Endothelial cell of umbilical vein (primary cell): ENCODE results near the gene KCNQ5. TPM values are rescaled to one million over a fixed set of nuclear protein-coding genes. Genes with fewer than 3 reads are reported as not detected.

Experiments
- BruUV-seq: library from RNA; stranded (reverse); fragments of 400-500 nt; replicated peaks from 2 replicates; lab custom pipeline; 2021; lab: Mats Ljungman, UMichigan
- CTCF ChIA-PET: fragments of 300-600, 350-600 bp; sonication (Branson Sonifier 250); formaldehyde crosslinking; loops from one replicate; lab custom pipeline; 2021; ENCODE audit warnings: antibody characterized with exemption, inconsistent platforms; lab: Charles Lee
- POLR2A ChIA-PET: fragments of 300-600, 350-600 bp; sonication (Branson Sonifier 250); formaldehyde crosslinking; loops from one replicate; lab custom pipeline; 2021; ENCODE audit warnings: antibody characterized with exemption, inconsistent platforms; lab: Charles Lee
- DNase-seq: peaks from one replicate; pipeline ENCODE4 v3.0.0-alpha.2; 2011; ENCODE audit warnings: low read depth, low spot score
- FAIRE-seq: peaks from 2 replicates; lab custom pipeline; 2011; peaks lifted over from hg19 to GRCh38; lab: Jason Lieb, UNC
- H2AFZ ChIP-seq: 2 replicates; pipeline ENCODE4 v1.6.0; 2012; ENCODE audit warnings: low read depth, low read length, control low read depth, inconsistent platforms
- H3K27ac ChIP-seq: 2 replicates; pipeline ENCODE4 v1.5.1; 2011; ENCODE audit warnings: low read depth, mild to moderate bottlenecking, control low read depth, low read length, moderate library complexity; ENCODE audit not compliant: insufficient read depth
- H3K27me3 ChIP-seq, 2 experiments: 2 replicates each; pipeline versions ENCODE4 v1.6.0 to v1.6.1; 2011; ENCODE audit warnings: low read length in 2 of 2, mixed read lengths in 1 of 2; ENCODE audit not compliant: control insufficient read depth in 2 of 2, insufficient read depth in 2 of 2
- H3K36me3 ChIP-seq, 2 experiments: 2 replicates in 1 of 2; 3 replicates in 1 of 2; pipeline ENCODE4 v1.5.1; 2011; ENCODE audit warnings: low read length in 2 of 2, mild to moderate bottlenecking in 1 of 2, moderate library complexity in 1 of 2; ENCODE audit not compliant: control insufficient read depth in 2 of 2, insufficient read depth in 2 of 2; ENCODE audit errors: extremely low read depth in 1 of 2
- H3K4me1 ChIP-seq: 3 replicates; pipeline ENCODE4 v1.5.1; 2011; ENCODE audit warnings: mild to moderate bottlenecking, low read length; ENCODE audit not compliant: control insufficient read depth, insufficient read depth; ENCODE audit errors: extremely low read depth
- H3K4me2 ChIP-seq: 2 replicates; pipeline ENCODE4 v1.6.1; 2011; ENCODE audit warnings: low read length, control low read depth, mixed read lengths; ENCODE audit not compliant: insufficient read depth
- H3K4me3 ChIP-seq, 3 experiments: fragments of 200-600 bp in 1 of 3; sonication (generic), shearing (Covaris generic) in 1 of 3; replicated peaks in 1 of 3; 2 replicates each; pipeline ENCODE4 v1.5.1; 2011 to 2016; ENCODE audit warnings: control low read depth in 3 of 3, low read length in 3 of 3, mild to moderate bottlenecking in 2 of 3, inconsistent platforms in 1 of 3, low read depth in 1 of 3, moderate library complexity in 1 of 3; ENCODE audit not compliant: insufficient read depth in 1 of 3
- H3K79me2 ChIP-seq: 2 replicates; pipeline ENCODE4 v1.6.0; 2012; ENCODE audit warnings: low read length, inconsistent platforms; ENCODE audit not compliant: control insufficient read depth, insufficient read depth
- H3K9ac ChIP-seq: replicated peaks from 2 replicates; pipeline ENCODE3; 2011; ENCODE audit warnings: low read length, control low read depth; ENCODE audit not compliant: insufficient read depth; ENCODE audit errors: extremely low read depth
- H3K9me1 ChIP-seq: replicated peaks from 3 replicates; pipeline ENCODE4 v1.6.0; 2011; ENCODE audit warnings: mild to moderate bottlenecking, low read length; ENCODE audit not compliant: control insufficient read depth, insufficient read depth; ENCODE audit errors: extremely low read depth
- H3K9me3 ChIP-seq: replicated peaks from 2 replicates; pipeline ENCODE4 v1.5.1; 2012; ENCODE audit warnings: low read length, inconsistent platforms; ENCODE audit not compliant: control insufficient read depth, insufficient read depth
- H4K20me1 ChIP-seq: replicated peaks from 2 replicates; pipeline ENCODE3; 2011; ENCODE audit warnings: mild to moderate bottlenecking, low read length; ENCODE audit not compliant: control insufficient read depth, insufficient read depth; ENCODE audit errors: extremely low read depth
- EZH2 ChIP-seq: IDR thresholded peaks from 2 replicates; pipeline ENCODE4 v1.6.1; 2012; ENCODE audit warnings: borderline replicate concordance, low read depth, mild to moderate bottlenecking, moderate library complexity, low read length, inconsistent platforms; ENCODE audit not compliant: severe bottlenecking
- FOS ChIP-seq: IDR thresholded peaks from 2 replicates; pipeline ENCODE4 v1.6.1; 2011; ENCODE audit warnings: mild to moderate bottlenecking, low read length, moderate library complexity, borderline replicate concordance; ENCODE audit not compliant: insufficient read depth
- GATA2 ChIP-seq: IDR thresholded peaks from 2 replicates; pipeline ENCODE4 v1.7.0; 2011; ENCODE audit warnings: low read depth, mild to moderate bottlenecking, moderate library complexity, mixed read lengths, low read length; ENCODE audit not compliant: insufficient read length, insufficient read depth
- JUN ChIP-seq: IDR thresholded peaks from 2 replicates; pipeline ENCODE4 v1.6.1; 2011; ENCODE audit warnings: borderline replicate concordance, low read depth; ENCODE audit not compliant: insufficient read length, insufficient read depth
- MYC ChIP-seq: IDR thresholded peaks from one replicate; pipeline ENCODE4 v1.6.1; 2011; ENCODE audit warnings: mild to moderate bottlenecking, low read depth, low read length
- POLR2A ChIP-seq: IDR thresholded peaks from 2 replicates; pipeline ENCODE4 v1.6.1; 2012; ENCODE audit warnings: low read depth, mild to moderate bottlenecking, control low read depth, low read length
- POLR2AphosphoS5 ChIP-seq: IDR thresholded peaks from 2 replicates; pipeline ENCODE4 v1.6.1; 2012; ENCODE audit warnings: low read depth, mild to moderate bottlenecking, control low read depth, low read length, moderate library complexity; ENCODE audit not compliant: insufficient read depth
- dilution Hi-C: fragments of 300-500 bp; cut with MboI; formaldehyde crosslinking; loops from one replicate; pipeline ENCODE4 v1.15.0; 2019; ENCODE audit warnings: low sequenced_read_pairs; ENCODE audit not compliant: extremely low pct_ligation_motif_present
- intact Hi-C: fragments of 100-400 bp; cut with micrococcal nuclease; formaldehyde crosslinking; loops from one replicate; pipeline ENCODE4 v1.10.0; 2022
- polyA plus RNA-seq, 4 experiments: library from polyadenylated mRNA; depleted of rRNA in 3 of 4; stranded (reverse) in 3 of 4; unstranded in 1 of 4; fragments of >200 nt; gene quantifications; 2 replicates each; pipeline versions ENCODE4 v1.2.1 to v1.2.3, GENCODE V29; 2011 to 2012; ENCODE audit warnings: missing spikeins in 1 of 4
- total RNA-seq: library from RNA; stranded (reverse); gene quantifications from 2 replicates; pipeline ENCODE4 v1.2.3, GENCODE V29; 2021
- TF ChIP-seq, protein P1 (sequence below): IDR thresholded peaks from 2 replicates; pipeline ENCODE4 v1.6.1; 2011; ENCODE audit not compliant: insufficient read depth, insufficient read length
- TF ChIP-seq, protein P2 (sequence below), 2 donors: IDR thresholded peaks; 1 replicate in 1 of 2; 2 replicates in 1 of 2; pipeline ENCODE4 v1.5.1; 2011; ENCODE audit warnings: low read length in 2 of 2, mild to moderate bottlenecking in 2 of 2, moderate library complexity in 2 of 2, control low read depth in 1 of 2, inconsistent platforms in 1 of 2, low read depth in 1 of 2; ENCODE audit not compliant: insufficient read depth in 1 of 2; ENCODE audit errors: extremely low read depth in 1 of 2

Gene KCNQ5
- total and polyA plus RNA-seq, 2 donors (not counting 3 experiments of a cell fraction or from before 2014, with no cell fraction given): 0.22 TPM; not detected in 1

DNA sequence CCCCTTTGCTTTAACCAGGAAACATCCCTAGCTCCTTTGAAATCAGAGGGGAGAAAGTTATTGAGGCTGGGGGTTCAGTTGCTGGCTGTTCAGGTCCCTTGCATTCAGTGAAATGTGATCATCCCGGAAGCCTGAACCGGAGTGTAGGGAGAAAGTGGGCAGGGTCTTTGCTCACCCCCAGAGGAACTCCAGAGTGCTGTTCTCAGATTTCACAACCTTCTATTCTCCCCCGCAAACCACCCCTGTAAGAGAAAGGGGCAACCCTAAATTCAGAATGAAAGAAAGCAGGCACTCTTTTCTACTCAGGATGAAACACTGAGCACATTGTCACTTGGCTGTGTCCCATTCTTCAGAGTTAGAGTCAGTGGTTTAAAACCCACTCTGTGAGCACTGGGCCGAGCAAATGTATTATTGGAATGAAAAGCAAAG is 463.6 kb downstream of the KCNQ5 start:
- TF ChIP-seq, protein P1, sequence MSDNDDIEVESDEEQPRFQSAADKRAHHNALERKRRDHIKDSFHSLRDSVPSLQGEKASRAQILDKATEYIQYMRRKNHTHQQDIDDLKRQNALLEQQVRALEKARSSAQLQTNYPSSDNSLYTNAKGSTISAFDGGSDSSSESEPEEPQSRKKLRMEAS: no peak
- TF ChIP-seq GATA2 (no peak), POLR2A (no peak), FOS (no peak), JUN (no peak), MYC (no peak), POLR2AphosphoS5 (no peak), EZH2 (no peak)
- TF ChIP-seq, protein P2, sequence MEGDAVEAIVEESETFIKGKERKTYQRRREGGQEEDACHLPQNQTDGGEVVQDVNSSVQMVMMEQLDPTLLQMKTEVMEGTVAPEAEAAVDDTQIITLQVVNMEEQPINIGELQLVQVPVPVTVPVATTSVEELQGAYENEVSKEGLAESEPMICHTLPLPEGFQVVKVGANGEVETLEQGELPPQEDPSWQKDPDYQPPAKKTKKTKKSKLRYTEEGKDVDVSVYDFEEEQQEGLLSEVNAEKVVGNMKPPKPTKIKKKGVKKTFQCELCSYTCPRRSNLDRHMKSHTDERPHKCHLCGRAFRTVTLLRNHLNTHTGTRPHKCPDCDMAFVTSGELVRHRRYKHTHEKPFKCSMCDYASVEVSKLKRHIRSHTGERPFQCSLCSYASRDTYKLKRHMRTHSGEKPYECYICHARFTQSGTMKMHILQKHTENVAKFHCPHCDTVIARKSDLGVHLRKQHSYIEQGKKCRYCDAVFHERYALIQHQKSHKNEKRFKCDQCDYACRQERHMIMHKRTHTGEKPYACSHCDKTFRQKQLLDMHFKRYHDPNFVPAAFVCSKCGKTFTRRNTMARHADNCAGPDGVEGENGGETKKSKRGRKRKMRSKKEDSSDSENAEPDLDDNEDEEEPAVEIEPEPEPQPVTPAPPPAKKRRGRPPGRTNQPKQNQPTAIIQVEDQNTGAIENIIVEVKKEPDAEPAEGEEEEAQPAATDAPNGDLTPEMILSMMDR (IDR thresholded peaks at IDR 0.05; ENCODE audit: extremely low read depth in 1 of 2, insufficient read depth in 1 of 2, low read depth in 1 of 2, low read length in 2 of 2): no peak
- no peaks in the 10 kb centered on the region for H3K4me1 ChIP-seq
- H3K9me3 ChIP-seq: no peaks in the 10 kb centered on the region
- no peaks in the 10 kb centered on the region for H3K79me2 ChIP-seq
- ChIA-PET CTCF (no interaction called here), POLR2A (no interaction called here)
- no peaks in the 10 kb centered on the region for H3K9me1 ChIP-seq
- H2AFZ ChIP-seq: no peak overlapping the region
- FAIRE-seq: no peak
- H3K27ac ChIP-seq: no peak overlapping the region
- H3K9ac ChIP-seq: no peak overlapping the region
- dilution Hi-C loops: no loop called here
- H3K4me2 ChIP-seq: no peak overlapping the region
- H4K20me1 ChIP-seq: no peaks in the 10 kb centered on the region
- intact Hi-C loops: no loop called here
- BruUV-seq: no TSS peak
- no peak for DNase-seq
- H3K27me3 ChIP-seq: peaks cover 0 to 1% of the 10 kb centered on the region in 2 experiments
- H3K4me3 ChIP-seq: no peak overlapping the region
- no peaks in the 10 kb centered on the region for H3K36me3 ChIP-seq
